Testis (tissue), 2 donors: Measurements from ENCODE around the gene SCMH1.

ENCODE experiments used
- POLR2A ChIP-seq: fragments of 450-650 bp; IDR thresholded peaks from one replicate; pipeline ENCODE4 v1.6.1; 2017; ENCODE audit warnings: antibody characterized with exemption, mild to moderate bottlenecking, moderate library complexity
- TF ChIP-seq, protein P1 (sequence below), 3 experiments: fragments of 450-650 bp in 2 of 3; fragments of 200-600 bp in 1 of 3; sonication (generic) in 1 of 3; IDR thresholded peaks; one replicate each; pipeline ENCODE4 v1.5.1; 2016 to 2019; ENCODE audit warnings: antibody characterized with exemption in 3 of 3, mild to moderate bottlenecking in 2 of 3, moderate library complexity in 1 of 3

DNA sequence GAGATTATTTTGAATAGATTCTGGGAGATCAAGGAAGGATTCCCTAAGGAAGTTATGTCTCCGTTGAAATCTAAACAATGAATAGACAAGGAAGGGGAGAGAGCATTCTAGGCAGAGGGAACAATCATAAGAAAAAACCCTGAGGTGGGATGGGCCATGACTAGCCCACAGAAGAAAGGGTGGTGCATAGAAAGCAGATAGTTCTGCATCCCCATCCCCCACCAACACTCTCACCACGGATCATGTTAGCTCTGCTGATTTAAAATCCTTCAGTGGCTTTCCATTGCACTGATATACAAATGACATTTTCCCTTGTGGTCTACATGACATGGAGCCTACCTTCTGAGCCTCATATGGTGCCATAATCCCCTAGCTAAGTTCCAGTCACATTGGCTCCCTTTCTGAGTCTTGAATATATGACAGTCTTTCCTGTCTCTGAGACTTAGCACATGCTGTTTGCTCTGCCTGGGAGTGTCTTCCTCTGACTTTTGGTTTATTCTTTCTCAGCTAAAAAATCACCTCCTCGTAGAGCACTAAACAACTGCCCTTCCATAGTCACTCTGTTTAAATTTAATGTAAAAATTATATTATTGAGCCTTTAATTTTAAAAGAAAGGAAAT is 15.2 kb downstream of the SCMH1 start:
- TF ChIP-seq, protein P1, sequence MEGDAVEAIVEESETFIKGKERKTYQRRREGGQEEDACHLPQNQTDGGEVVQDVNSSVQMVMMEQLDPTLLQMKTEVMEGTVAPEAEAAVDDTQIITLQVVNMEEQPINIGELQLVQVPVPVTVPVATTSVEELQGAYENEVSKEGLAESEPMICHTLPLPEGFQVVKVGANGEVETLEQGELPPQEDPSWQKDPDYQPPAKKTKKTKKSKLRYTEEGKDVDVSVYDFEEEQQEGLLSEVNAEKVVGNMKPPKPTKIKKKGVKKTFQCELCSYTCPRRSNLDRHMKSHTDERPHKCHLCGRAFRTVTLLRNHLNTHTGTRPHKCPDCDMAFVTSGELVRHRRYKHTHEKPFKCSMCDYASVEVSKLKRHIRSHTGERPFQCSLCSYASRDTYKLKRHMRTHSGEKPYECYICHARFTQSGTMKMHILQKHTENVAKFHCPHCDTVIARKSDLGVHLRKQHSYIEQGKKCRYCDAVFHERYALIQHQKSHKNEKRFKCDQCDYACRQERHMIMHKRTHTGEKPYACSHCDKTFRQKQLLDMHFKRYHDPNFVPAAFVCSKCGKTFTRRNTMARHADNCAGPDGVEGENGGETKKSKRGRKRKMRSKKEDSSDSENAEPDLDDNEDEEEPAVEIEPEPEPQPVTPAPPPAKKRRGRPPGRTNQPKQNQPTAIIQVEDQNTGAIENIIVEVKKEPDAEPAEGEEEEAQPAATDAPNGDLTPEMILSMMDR (IDR thresholded peaks at IDR 0.05): no peak
- no peak for TF ChIP-seq POLR2A
